OCI-LY1 (cell line): ENCODE results near the gene ACSS1.

Source experiments
- CTCF ChIP-seq: fragments of 200-600 bp; sonication (generic), shearing (Covaris generic); IDR thresholded peaks from 2 replicates; pipeline ENCODE4 v1.5.1; 2017; ENCODE audit warnings: mild to moderate bottlenecking, antibody characterized with exemption, low read length, moderate library complexity, mixed read lengths
- EZH2 ChIP-seq: fragments of 200-600 bp; sonication (generic), shearing (Covaris generic); IDR thresholded peaks from 2 replicates; pipeline ENCODE4 v1.8.0; 2017; ENCODE audit warnings: borderline replicate concordance, mixed run types, mild to moderate bottlenecking, antibody characterized with exemption, low read length, moderate library complexity, mixed read lengths

GRCh38 chr20:25032065-25032477 is 25.9 kb downstream of the ACSS1 start:
- TF ChIP-seq CTCF (no peak), EZH2 (no peak)
